ENCODE data around the gene CKLF.
"Not testable (repeated sequence)": the region's sequence is repeated elsewhere in the genome, so short reads cannot be mapped to it uniquely, and the experiment has no call there.

Gene CKLF

DNA sequence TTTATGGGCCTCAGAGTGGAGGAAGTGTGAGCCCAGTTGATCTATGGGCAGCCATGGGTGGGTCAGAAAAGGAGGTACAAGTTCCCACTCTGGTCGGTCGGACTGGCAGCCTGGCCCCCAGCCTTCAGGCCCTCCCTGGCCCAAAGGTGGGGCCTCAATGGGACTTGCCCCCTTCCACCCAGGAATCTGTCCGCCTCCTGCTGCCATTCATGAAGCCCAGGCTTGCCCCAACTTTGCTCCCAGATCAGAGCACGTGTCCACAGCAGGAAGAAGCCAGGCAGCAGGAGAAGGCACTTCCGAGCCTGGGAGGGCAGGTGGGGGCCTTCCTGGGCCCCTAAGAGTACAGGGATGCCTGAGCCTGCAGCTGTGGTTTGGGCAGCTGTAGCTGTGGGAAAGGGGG lies 49.1 kb downstream of the CKLF start:
- no peak for DNase-seq

DNA sequence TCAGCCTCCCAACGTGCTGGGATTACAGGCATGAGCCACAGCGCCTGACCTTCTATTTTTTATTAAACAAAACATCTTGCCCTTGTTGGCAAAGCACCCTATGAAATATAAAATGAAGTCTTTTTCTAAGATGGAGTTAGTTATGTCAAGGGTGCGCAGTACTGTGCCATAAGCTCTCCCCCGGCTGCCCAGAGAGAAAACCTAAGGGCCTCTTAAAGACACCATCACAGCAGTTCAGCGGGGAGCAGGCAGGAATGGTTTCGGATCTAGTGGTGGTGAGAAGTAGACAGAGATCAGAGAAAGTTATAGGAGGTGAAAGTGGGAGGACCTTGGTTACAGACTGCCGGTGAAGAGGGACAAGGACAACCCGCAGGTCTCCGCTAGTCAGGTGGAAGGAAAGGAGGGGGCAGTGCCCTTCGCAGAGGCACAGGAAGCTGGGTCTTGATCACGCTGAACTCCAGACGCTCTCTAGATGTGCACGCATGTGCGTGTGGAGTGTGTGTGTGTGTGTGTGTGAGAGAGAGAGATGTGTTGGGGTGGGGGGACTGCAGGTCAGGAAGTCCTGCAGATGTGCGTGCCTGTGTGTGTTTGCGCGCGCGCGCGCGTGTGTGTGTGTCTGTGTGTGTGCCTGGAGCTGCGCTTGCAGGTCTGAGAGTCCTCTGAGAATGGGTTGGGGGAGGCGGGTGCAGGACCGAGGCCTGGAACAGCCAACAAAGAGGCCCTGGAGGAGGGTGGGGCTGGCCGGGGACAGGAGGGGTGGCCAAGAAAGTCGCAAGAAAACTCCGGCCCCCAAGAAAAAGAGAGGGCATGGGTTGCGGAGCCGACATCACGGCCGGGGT lies 51.4 kb downstream of the CKLF start:
- DNase-seq = peak; percentile 75

DNA sequence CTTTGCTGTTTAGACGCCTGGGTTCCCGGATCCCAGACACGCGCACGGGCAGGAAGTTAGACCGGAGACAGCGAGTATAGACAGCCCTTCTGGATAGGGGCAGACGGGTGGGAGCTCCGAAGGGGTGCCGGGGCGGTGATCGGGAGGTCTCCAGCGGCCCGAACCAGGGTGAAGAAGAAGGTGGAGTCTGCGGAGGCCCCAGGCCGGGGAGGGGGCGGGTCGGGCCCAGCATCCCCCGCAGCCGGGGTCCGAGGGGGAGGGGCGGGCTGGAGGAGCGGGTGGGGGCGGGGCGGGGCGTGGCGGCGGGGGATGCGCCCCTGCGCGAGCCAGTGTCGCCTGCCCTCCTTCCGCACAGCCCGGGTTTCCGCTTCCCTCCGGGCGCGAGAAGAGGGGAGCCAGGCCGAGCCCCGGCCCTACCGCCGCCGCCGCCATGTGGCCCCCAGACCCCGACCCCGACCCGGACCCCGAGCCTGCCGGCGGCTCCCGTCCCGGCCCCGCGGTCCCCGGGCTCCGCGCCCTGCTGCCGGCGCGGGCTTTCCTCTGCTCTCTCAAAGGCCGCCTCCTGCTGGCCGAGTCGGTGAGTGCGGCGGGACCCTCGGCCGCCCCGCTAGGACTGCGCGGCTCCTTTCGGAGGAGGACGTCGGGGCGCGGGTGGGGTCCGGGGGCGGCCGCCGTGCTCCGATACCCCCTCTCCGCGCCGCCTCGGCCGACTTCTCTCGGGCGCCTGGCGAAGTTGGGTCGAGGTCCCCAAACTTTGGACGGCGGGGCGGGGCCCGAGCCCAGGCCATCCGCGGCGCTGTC lies 52.2 kb downstream of the CKLF start, which contains the start of gene CMTM3:
CMTM3 (plus strand) TSS at position 329 of the 801 bp plus-strand sequence; CDS start at position 431, 102 bp downstream.
- DNase-seq = peak; percentile 66

DNA sequence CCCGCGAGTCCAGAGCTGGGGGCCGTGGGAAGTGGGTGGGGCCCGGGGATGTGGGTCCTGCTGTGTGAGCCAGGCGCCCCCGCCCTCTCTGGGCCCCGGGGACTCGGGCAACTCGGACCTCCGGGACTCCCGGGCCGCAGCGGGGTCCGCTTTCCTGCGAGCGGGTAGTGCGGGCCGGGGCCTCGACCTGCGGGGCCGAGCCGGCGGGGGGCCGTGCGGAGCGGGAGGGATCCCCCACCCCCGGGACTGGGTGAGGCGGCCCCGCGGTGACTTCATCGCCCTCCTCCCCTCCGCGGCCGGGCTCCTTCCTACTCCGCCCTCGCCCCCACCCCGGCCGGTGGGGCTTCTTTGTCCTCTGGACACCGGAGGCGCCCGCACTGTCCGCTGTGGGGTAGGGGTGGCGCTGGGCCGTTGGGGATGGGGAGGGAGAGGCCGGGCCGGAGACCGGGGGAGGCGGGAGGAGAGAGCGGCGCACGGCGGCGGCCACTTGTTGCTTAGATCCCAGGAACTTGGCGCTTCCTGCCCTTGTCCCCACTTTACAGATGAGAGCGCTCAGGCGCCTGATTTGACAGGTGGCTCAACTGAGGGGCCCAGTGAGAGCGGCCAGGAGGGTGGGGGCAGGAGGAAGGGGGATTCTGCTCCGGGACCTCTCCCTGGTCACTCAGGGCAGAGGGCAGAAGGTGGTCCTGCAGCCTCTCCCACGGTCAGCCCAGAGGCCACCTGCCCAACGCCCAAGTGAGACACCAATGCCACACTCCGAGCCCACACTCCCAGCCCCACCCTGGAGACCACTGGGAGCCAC lies 53.0 kb downstream of the CKLF start:
- DNase-seq = peak; percentile 54

DNA sequence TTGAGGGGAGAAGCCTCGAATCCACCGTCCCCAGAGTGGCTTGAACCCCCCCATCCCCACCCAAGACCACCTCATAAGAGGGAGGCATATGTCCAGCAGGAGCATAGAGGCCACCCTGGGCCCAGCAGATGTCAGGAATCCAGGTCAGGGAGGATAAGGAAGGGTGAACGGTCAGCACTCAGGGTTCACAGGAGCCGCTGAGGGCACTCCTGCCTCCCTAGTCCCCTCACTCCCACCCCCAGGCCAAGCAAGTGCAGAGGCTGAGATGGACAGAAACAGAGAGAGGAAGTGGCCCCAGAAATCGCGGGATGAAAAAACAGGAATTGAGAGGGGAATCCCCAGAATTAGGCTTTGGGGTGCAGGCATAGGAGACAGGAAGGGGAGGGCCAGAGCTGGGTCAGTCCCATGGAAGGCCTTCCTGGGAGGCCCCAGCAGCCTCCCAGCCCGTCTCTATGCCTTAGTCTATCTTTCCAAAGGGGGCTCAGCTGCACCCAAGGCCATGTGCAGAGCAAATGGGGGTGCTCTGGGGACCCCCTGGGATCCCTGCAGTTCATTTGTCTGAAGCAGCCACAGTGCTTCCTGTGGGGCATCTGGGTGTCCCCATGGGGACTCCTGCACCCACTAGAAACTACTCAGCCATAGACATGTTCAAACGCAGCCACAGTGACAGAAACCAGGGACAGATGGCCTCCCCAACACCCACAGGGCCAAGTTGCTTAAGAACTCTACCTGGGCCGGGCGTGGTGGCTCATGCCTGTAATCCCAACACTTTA lies 53.8 kb downstream of the CKLF start:
- no peak for DNase-seq

DNA sequence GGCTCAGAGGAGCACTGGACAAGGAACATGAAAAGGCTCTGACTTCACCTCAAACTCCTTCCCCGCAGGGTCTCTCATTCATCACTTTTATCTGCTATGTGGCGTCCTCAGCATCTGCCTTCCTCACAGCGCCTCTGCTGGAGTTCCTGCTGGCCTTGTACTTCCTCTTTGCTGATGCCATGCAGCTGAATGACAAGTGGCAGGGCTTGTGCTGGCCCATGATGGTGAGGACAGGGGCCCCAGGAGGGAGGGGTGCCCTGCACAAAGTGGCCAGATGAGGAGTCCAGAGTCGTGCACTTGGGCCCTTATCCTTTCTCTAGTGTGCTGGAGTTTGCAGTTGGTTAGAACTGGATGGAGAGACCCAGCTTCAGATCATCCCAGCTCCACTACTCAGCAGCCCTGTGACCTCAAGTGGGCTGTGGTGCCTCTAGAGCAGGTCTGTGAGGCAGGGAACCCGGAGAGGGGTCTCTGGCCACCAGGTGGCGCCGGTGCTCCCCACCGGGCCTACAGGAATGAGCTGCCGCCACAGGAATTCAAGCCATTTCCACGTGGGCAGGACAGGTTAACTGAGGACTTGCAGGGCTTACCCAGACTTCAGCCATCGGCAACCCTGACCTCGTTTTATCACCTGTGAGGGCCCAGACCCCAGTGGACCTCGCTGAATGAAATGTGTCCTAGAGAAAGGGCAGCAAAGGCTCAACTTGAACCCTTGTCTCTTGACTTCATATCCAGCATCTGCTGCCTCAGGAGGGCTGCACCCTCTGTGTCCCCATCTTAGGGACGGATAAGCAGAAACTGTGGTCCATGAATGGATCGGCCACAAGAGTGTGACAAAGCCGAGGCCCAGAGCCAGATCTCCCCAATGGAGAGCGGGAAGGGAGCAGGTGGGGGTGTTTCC lies 56.1 kb downstream of the CKLF start:
- DNase-seq = peak; percentile 47

DNA sequence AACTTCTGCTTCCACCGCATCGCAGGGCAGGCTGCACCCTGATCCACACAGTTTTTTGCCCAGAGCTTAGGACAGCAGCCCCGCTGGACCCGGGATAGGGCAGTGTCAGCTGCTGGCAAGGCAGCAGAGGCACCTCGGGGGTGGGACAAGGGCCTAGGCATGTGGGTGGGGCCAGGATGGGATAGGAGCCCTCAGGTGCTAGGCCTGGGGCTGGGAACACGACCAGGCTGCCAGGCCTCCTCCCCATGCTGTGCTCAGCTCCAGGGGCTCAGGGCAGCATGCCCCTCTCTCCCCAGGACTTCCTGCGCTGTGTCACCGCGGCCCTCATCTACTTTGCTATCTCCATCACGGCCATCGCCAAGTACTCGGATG lies 56.7 kb downstream of the CKLF start:
- no peak for DNase-seq

DNA sequence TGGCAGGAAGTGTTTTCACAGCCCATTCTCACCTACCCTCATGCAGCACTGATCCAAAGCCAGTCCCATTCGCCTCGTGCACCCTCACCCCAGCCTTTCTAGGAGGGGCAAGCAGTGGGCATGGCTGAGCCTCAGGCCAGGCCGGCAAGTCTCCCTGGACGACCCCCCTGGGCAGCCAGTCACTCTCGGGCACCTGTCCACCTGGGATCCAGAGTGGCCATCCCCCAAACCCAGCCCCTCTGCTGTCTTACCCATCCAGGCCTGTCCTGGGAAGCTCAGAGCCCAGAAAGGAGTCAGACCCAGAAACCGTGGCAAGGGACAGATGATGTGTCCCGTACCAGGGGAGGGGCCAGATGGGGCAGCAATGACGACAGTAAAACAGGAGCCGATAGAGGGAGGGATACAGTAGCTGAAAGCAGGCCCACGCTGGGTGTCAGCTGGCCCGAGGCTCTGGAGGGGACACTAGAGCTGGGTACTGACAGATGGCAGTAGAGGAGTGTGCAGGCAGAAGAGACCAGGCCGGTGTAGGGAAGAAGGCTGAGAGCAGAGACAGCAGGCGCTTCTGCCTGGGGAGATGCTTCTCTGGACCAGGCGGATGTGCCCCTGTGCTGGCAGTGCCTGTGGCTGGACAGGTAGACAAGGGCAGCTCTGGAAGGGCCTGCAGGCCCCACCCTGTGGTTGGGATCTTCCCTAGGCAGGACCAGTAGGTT lies 57.9 kb downstream of the CKLF start:
- DNase-seq = no peak

DNA sequence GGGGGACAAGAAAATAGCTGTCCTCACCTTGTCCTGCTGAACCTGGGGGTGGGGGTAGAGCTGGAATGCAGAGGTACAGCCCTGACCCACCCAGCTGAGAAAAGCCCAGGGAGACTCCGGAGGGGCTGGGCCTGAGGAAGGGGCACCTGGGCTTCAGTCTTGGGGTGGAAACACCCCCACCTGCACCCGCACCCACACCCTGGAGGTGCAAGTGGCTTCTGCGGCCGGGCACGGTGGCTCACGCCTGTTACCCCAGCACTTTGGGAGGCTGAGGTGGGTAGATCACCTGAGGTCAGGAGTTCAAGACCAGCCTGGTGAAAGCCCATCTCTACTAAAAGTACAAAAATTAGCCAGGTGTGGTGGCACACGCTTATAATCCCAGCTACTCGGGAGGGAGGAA lies 59.5 kb downstream of the CKLF start:
- not testable (repeated sequence) for DNase-seq

DNA sequence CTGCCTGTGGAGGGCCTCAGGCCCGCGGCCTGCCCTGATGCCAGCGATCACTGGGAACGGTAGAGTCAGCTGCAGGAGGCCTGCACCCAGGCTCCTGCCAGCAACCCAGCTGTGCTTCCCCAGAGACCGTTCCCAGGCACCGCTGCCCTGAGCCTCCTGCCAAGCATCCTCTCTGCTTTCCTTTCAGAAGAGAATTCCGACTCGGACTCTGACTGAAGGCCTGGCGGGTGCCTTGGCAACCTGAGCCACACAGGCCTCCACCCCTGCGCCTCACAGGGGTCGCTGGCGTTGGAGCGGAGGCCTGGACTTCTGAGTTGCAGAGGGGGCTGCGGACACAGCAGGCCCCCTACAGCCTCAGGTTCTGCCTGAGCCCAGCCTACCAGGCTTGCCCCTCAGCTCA lies 60.0 kb downstream of the CKLF start:
- DNase-seq = no peak

DNA sequence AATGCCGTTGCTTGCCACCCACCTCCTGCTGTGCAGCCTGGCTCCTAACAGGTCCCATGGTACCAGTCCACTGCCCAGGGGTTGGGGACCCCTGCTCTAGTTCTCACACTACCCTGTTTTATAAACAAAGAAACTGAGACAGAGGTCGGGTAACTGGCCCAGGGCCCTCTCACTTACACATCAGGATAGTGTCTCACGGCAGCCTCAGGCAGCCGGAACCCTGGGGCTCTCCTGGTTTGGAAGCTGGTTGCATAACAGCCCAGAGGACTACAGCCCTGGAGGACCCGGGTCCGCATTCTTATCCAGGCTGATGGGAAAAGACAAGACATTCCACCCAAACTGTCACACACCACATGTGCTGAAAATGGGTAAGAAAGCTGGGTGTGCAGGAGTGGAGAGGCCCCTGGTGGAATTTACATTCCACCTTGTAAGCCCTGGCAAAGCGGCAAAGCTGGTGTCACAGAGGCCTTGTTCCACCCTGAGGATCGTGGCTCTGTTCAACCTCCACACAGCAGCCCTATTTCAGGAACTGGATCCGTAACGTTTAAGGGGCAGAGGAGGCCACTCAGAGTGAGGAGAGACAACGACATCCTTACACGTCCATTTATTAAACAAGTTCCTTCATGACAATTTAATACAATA lies 61.9 kb downstream of the CKLF start:
- DNase-seq = no peak

All from NCI-H146 (cell line).